HG03460 (cell line): Measurements from ENCODE around the gene MDGA2.

Experiments used
- ATAC-seq: cut with Tn5 transposase; IDR thresholded peaks from one replicate; pipeline ENCODE4 v1.9.1; 2021; ENCODE audit not compliant: unreplicated experiment

The MDGA2 gene

DNA sequence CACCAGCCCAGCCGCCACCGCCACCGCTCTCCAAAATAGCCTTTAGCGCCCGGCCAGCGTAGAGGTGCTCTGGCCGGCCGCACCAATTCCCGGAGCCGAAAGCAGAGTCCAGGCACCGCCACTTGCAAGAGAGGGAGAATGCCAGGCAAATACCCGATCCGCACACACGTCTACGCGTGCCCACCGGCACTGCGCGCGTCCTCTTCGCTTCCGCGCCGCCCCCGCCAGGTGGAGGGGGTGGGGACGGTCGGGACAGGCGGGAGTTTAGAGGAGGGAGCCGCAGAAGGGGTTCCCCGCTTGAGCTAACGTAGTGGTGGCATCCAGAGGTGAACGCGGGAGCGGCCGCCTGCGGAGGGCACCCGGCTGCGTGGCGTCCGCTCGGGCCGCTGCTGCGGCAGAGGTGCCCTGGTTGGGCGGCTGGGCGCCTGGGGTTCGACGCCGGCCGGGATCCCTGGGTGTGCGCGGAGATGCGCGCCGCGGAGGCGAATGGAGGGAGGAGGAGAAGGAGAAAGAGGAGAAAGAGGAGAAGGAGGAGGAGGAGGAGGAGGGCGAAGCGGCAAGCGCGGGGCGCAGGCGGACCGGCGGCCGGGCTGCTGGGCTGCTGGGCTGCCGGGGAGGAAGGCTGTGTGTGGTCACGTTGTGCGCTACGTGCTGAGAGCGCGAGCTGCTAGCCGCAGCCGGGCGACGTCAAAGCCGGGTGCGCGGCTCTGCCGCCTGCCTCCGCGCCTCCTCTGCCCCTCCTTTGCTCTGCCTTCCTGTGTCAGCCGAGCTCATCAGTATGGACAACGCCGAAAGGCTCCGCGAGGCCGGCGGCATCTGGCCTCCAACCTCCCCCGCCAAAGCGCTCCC, at the start of gene MDGA2:
TSS of gene MDGA2 (minus strand) at position 140 of the 849 bp plus-strand sequence.
- no peak for ATAC-seq

DNA sequence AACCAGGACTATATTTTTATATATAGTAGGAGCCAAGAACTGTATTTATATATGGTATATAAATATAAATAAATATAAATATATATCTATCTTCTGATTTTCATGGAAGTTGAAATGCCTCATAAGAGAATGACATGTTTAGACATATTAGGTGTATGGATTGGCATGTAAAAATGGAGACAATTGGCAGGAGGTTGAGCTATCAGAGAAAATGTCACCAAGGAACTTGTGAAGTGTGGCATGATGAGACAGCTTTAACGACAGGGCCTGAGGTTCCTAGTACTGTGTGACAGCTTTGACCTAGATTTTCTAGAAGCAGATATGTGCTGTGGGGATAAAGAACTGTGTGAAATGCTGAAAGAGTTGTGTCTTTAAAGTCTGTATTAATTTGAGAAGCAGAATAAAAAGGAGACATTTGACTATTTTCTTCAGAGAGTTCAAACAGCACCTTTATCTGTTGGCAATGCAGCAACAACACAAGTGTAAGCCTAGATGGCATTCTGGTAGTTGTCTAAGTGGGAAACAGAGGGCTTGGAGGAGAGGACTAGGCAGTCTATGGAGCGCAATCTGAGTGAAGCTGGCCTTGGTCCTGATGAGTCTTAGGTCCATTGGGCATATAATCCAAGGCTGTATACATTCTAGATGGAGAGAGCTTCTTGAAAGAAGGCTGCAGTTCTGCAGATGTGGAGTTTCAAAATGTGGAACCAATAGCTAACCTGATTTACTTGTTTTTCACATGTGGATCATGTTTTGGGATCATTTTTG, 47.7 kb upstream of the MDGA2 start:
- no peak for ATAC-seq

DNA sequence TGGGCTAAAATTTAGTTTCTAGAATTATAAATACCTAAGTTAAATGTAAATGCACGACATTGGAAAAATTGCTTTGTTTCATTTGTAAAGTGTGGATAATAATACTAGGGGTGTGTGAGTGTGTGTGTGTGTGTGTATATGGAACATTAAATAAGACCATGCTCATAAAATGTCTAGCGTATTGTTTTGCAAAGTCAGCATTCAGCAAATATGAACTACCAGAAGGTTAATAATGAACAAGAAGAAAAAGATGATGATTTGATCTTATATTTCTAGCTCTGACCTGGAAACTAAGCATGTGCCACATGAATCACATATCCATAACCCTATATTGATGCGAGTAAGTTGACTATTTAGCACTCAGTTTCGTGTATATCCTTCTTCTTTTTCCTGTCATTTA, 44.9 kb upstream of the MDGA2 start:
- no peak for ATAC-seq

DNA sequence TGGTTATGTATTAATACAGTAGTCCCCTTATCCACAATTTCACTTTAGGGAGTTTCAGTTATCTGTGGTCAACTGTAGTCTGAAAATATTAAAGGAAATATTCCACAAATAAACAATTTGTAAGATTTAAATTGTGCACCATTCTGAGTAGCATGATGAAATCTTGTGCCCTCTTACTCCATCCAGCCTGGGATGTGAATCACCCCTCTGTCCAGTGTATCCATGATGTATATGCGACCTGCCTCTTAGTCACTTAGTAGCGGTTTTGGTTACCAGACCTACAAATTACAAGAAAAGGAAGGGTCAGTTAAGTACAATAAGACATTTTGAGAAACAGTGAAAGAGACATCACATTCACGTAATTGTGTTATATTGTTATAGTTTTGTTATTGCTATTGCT, 39.9 kb upstream of the MDGA2 start:
- ATAC-seq = no peak

DNA sequence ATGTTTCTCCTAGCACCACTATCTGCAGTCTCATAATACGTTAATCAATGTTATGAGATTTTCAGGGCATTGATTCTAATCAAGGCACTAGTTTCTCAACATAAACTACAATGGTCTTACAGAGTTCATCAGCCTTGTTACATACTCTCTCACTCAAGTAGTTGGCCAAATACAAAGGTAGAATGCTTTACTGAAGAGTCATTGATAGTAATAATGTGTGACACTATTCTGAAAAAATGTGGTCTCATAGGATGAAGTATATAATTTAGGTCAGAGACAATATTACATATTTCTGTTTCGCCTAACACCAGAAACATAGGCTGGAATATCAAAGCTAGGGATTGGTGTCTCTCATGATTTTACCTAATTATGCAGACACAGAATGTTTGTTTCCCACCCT, 35.2 kb upstream of the MDGA2 start:
- ATAC-seq = no peak

DNA sequence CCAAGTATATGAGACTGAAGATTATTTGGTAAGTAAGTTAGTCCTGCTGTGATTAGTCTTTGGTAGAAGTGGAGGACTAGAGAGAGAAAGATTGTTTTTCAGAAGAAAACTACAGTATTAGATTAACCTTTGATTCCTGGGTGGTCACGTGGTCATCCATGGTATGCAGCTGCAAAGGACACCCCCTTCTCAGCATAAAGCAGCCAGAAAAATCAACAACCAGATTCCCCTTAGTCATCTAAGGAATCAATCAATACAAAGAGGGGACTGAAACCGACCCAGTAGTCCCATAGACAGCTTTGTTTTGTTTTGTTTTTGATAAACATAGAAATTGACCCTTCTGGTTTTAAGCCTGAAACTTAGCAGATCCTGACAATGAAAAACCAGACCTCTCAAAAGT, 30.3 kb upstream of the MDGA2 start:
- ATAC-seq = no peak

DNA sequence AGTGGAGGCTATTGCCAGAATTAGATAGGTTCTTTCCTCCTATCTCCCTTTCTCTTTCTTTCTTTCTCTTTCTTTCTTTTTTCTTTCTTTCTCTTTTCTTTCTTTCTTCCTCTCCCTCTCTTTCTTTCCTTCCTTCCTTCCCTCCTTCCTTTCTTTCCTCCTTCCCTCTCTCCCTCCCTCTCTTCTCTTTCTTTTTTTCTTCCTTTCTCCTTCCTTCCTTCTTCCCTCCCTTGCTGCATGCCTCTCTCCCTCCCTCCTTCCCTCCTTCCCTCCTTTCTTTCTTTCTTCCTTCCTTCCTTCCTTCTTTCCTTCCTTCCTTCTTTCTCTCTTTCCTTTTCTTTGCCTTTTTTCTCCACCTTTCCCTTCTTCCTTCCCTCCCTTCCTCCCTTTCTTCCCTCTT, 16.4 kb upstream of the MDGA2 start:
- ATAC-seq = no peak

DNA sequence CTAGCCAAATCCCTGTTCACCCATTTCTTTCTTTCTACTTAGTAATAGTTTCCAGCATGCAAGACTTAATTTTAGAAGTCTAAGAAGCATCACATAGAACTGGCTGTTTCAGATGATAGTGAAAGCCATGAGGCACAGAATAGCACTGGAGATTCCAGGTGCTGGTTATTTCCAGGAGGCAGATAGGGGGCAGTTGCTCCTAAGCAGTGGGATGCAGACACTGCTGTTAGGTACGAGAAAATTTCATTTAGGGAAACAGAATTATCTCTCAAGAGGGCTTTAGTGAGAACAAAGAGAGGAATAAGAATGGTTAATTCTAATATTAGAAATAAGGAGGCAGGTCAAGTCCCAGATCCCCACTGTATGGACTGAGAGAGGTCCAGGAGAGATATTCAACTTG, 3.6 kb upstream of the MDGA2 start:
- no peak for ATAC-seq

DNA sequence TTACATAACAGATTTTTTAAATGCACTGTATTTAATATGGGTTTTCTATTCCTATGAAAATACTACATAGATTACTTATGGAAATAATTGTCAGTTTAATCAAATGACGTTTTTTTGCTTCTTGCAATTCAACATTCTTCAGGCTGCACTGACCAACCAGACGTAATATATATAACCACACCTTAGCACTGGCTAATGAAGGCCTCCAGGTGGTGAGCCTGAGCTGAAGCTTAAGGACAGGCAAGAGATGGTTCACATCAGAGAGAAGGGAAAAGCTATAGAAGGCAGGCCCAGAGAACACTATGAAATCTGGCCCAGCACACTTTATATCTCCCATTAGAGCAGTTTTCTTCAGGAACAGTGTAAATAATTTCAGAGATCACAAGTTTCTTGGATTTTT, 2.8 kb upstream of the MDGA2 start:
- no peak for ATAC-seq

DNA sequence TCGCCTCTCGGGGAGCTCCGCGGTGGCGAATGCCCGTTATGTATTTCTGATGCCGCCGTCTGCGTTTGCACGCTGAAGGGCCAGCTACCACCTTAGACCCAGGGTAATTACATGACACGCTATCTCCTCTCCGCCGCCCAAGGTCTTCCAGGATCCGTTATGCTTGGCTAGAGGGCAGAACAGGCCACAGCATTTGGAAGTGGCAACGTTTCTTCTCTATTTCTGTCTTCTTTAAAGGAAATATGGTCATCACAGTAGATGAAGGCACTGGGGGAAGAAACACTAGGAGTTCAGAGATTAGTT, 861 bp upstream of the MDGA2 start:
- ATAC-seq = no peak

DNA sequence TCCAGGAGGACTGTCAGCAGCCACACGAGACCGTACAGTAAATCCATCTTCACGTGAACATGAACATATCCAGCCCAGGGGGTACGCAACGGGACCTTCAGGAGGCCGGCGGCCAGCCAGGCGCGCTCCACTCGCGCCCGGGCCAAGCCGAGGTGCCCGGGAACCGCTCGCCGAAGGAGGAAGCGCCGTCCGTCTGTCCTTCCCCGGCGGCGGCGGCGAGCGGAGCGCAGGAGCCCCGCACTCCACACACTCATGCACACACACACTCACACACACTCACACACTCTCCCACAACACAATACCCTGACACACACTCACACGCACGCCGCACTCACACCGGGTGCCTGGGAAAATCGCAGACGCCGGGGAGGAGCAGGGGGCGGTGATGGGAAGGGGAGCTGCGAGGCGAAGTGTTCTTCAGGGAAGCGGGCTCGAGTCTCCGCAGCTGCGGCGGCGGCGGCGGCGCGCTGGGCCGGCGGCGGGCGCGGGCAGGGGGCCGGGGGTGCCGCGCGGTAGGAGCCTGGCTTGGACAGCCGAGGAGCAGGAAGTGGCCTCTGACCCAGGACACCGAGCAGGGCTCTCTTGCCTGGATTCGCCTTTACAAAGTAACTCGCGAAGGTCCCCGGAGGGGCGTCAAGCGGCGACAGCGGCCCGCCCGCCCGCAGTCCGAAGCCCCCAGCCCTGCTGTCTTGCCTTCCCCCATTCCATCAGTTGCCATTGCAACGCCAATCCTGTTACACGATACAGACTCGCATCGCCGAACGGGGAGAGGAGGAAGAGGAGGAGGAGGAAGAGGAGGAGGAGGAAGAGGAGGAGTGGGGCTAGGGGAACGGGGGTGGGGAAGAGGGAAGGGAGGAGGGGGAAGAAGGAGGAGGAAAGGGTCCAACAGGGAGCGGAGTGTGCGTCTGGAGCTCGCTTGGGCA, 601 bp downstream of the MDGA2 start:
- no peak for ATAC-seq

DNA sequence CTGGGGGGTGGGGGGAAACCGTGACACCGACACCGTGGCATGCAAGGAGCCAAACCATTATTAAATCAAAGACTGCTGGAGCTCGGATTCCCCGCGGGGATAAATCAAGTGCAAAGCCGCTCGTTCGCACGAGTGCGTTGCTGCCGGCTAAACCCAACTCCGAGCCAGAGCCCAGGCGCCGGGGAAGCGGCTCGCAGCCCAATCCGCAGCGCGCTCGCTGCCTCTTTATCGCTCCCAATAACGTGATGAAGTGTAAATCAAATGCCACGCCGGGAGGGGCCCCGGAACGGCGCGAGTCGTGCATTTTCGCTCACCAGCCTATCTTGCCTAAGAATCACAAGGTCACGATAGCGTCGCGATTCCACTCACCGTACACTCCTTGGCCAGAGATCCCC, 1.3 kb downstream of the MDGA2 start:
- no peak for ATAC-seq

DNA sequence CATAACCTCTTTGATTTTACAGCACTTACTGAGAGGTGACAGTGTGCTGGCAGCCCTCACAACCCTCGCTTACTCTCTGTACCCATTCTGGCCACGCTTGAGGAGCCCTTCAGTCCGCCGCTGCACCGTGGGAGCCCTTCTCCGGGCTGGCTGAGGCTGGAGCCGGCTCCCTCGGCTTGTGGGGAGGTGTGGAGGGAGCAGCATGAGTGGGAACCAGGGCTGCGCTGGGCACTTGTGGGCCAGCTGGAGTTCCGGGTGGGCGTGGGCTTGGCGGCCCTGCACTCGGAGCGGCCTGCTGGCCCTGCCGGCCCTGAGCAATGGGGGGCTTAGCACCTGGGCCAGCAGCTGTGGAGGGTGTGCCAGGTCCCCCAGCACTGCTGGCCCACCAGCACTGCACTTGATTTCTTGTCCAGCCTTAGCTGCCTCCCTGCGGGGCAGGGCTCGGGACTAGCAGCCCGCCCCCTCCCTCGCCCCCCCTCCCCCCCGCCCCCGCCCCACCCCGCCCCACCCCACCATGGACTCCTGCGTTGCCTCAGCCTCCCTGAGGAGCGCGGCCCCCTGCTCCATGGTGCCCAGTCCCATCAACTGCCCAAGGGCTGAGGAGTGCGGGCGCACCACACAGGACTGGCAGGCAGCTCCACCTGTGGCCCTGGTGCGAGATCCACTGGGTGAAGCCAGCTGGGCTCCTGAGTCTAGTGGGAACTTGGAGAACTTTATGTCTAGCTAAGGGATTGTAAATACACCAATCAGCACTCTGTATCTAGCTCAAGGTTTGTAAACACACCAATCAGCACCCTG, 9.9 kb downstream of the MDGA2 start:
- no peak for ATAC-seq

DNA sequence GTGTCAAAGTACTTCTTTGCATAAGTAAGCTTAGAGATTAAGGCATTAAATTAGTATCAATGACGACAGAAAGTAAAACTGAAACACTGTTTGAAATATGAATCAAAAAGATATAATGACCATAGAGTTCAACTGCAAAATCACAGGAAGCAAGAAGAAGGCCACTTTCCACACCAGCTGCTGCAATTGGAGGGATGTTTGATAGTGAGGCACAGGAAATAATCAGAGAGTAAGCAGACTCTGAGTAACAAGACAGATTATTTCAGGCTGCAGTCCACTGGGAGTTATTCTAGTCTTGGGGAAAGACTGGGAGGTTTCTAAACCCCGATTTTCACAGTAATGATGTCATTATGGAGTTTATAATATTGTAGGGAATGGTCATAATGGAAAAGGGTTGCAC, 12.9 kb downstream of the MDGA2 start:
- ATAC-seq = no peak

DNA sequence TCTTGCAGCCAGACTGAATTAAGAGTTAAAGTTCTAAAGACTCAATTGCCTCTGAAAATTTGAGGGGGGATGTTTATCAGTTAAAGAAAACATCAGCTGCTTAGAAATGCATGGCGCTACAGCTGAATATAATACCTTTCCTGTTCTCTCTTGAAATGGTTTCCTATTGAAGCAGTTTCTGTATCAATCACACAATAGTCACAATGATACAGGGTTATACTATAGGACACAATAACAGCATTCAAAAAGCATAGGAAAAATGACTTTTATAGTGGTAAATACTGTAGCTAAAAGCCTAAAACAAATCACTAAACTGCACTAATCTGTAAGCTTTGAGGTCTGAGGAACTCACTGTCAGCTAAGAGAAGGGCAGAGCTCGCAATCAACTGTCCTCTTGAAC, 15.2 kb downstream of the MDGA2 start:
- no peak for ATAC-seq

DNA sequence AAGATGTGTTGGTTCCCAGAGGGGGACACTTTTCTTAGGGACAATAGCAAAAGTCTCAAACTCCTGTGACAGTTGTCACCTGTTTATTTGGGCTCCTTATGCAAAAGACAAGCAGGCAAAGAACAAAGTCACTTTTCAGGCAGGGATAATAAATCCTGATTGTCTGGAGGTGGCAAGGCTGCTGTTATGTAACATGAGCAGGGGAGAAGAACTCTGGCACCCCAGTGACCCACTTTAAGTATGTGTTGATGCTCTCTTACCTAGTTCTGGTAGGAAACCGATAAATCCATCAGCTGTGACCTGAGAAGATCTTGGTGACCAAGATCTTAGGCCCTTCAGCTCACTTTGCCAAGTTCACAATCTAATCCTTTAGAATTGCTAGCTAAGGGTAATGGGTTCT, 17.4 kb downstream of the MDGA2 start:
- no peak for ATAC-seq

DNA sequence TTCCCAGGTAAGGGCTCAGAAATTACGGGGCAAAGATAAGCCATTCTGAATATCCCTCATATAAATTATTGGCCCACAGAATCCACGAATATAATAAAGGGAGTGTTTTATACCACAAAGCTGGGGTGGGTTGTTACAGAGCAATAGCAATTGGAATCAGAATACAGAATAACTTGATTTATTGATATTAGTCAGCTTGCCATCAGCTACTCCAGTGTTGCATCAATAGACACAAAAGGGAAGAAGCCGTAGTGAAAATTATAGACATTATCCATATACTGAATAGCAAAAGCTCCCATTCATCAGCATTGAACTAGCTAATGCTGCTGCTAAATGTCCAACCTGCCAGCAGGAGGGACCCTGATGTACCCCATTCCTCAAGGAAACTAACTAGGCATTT, 18.3 kb downstream of the MDGA2 start:
- ATAC-seq = no peak

DNA sequence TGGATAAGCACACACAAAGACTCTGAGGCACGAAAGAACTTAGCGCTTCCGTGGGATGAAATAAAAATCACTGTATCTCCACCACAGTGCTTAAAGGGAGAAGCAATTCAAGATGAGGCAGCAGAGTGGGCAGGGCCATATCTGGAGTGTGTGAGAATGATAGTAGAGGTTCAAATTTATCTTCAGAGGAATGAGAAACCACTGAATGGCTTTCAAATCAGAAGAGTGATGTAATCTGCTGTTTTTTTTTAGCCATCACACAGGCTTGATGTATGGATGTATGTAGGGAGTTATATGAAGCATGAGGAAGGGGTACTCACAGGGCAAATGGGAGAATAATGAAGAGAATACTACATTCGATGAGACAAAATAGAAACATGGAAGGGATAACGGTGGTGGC, 24.1 kb downstream of the MDGA2 start:
- no peak for ATAC-seq

DNA sequence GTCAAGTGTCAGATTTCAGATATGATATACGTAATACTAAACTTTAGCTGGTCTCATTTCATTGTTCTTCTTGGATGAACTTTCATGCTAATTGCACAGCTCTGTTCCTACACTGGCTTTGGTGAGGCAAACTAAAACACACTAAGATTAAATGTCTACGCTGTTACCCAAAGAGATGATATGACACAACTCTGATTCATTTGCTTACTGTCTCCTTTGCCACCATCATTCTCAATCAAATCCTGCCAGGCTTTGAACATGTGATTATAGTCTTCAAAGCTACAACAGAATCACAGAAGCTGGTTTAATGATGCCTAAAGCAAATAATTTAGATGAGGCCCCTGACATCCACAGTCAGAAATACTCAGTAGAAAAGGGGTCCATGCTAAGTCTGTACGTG, 37.7 kb downstream of the MDGA2 start:
- no peak for ATAC-seq

DNA sequence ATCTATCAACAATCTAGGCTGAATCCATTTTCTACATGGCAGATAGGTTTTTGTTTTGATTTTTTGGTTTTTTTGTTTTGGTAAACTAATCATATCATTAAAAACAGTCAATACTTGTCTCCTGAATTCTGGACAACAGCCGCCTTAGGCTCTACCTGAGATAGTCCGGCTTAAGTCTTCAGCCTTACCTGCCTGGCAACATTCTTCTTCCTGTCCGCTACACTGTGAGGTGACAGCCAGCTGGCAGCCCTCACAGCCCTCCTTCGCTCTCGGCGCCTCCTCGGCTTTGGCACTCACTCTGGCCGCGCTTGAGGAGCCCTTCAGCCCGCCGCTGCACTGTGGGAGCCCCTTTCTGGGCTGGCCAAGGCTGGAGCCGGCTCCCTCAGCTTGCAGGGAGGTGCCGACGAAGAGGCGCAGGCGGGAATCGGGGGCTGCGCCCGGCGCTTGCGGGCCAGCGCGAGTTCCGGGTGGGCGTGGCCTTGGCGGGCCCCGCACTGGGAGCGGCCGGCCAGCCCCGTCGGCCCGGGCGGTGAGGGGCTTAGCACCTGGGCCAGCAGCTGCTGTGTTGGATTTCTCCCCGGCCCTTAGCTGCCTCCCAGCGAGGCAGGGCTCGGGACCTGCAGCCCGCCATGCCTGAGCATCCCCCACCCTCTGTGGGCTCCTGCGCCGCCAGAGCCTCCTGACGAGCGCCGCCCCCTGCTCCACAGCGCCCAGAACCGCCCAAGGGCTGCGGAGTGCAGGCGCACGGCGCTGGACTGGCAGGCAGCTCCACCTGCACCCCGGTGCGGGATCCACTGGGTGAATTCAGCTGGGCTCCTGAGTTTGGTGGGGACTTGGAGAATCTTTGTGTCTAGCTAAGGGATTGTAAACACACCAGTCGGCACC, 49.0 kb downstream of the MDGA2 start:
- no peak for ATAC-seq
